GM13976 (cell line): ENCODE measurements around the gene RPS6KA2.

Experiments
- DNase-seq: peaks from one replicate; pipeline ENCODE4 v3.0.0; 2012; ENCODE audit warnings: low spot score
- in situ Hi-C: fragments of 300-500 bp; cut with MboI; formaldehyde crosslinking; loops from one replicate; pipeline ENCODE4 v1.12.0; 2022; ENCODE audit warnings: low sequenced_read_pairs, mixed read lengths, inconsistent platforms; ENCODE audit not compliant: unreplicated experiment
- TF ChIP-seq, protein P1 (sequence below): IDR thresholded peaks from 2 replicates; pipeline ENCODE4 v1.5.1; 2012; ENCODE audit warnings: borderline replicate concordance, mild to moderate bottlenecking; ENCODE audit not compliant: insufficient read depth; ENCODE audit errors: extremely low read depth, missing control alignments, control extremely low read depth

RPS6KA2 gene

DNA sequence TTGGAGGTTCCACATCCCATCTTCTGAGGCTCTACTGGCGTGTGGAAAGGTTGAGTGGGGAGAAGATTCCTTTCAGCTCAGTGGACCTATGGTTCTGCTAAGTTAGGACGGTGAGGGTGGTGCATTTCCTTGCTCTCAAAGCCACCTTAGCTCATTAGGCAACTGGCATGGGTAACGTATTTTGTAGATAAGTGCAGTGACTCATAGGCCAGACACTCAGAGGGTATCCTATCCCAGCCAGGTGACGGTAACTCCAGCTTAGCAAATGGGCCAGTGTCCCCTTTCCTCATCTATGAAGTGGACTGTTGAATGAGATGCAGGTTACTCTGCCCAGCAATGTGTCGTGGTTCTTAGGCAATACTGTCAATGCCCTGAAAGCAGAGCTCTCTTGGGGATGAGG lies 3.7 kb downstream of the RPS6KA2 start:
- in situ Hi-C loops, result no loop called here
- DNase-seq, result no peak

DNA sequence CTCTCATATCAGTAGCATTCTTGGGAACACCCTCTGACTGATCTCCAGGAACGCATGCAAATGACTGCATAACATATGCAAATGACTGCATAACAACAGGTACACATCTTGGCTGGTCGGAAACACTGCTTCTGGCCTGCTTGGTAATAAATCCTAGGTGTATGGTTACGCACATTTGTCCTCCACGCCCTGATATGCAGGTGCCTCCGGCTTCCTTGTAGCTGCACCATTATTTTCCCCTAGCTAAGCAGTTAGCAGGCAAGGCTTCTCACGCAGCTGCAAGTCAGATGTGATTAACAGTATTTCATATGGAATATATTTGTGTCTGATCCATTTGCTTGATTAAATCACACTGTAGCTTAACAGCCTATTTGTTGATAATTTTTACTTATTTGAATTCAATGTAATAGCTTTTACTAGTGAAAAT lies 5.9 kb downstream of the RPS6KA2 start:
- TF ChIP-seq, protein P1, sequence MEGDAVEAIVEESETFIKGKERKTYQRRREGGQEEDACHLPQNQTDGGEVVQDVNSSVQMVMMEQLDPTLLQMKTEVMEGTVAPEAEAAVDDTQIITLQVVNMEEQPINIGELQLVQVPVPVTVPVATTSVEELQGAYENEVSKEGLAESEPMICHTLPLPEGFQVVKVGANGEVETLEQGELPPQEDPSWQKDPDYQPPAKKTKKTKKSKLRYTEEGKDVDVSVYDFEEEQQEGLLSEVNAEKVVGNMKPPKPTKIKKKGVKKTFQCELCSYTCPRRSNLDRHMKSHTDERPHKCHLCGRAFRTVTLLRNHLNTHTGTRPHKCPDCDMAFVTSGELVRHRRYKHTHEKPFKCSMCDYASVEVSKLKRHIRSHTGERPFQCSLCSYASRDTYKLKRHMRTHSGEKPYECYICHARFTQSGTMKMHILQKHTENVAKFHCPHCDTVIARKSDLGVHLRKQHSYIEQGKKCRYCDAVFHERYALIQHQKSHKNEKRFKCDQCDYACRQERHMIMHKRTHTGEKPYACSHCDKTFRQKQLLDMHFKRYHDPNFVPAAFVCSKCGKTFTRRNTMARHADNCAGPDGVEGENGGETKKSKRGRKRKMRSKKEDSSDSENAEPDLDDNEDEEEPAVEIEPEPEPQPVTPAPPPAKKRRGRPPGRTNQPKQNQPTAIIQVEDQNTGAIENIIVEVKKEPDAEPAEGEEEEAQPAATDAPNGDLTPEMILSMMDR, result no peak
- no peak for DNase-seq
- in situ Hi-C loops, result no loop called here

More for the DNA sequence above, 3.7 kb downstream of the RPS6KA2 start:
- TF ChIP-seq, protein P1, result no peak

DNA sequence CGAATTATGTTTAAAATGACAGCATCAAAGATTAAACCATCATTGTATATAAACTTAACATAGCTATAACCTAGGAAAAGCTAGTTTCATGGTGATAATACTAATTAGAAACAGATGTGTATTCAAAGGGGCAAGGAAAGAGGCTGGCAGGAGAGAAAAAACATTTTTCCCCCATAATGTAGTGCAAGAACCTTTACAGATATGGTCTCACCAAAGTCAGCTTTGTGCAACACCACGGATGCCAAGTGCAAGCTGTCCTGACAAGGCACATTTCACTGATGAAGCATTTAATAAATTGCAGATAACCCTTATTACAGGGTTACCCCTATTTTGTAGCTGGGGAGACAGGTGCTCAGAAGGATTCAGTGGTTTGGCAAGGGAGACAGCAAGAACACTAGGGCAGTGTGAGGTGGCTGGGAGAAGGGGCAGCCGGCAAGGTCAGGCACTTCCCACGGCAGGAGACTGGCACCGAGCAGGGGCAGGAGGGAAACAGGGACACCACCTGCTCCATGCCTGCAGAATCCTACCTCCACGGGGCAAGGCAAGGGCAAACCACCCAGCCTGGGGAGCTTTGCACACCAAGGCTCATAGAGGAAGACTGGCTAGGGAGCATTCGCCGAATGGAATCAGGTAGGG lies 6.5 kb downstream of the RPS6KA2 start:
- no peak for DNase-seq
- TF ChIP-seq, protein P1, result no peak
- in situ Hi-C loops, result no loop called here

DNA sequence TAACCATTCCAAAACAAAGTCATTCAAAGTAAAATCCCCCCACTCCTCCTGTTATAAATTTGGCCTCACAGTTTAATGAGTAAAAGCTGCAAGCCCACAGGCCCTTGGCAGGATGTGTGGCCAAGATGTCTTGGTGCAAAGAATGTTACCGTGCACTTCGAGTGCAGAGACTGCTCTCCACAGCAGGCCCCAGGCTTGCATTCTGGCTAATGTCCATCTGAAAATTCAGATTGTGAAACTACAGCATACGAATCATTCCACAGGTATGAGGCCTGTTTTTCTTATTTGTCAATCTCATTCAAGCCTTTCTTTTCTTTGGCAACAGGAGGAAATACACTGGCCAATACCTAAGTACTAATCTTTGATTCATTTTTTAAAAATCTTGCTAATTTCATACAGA lies 7.1 kb downstream of the RPS6KA2 start:
- no peak for DNase-seq
- in situ Hi-C loops, result no loop called here
- TF ChIP-seq, protein P1, result no peak

GRCh38 chr6:166618866-166619761 lies 7.9 kb downstream of the RPS6KA2 start:
- in situ Hi-C loops, result no loop called here
- TF ChIP-seq, protein P1, result no peak
- DNase-seq, result no peak

GRCh38 chr6:166618251-166618650 lies 8.8 kb downstream of the RPS6KA2 start:
- TF ChIP-seq, protein P1, result no peak
- DNase-seq, result no peak
- in situ Hi-C loops, result no loop called here
